GM12878 (cell line): ENCODE data around the gene OR7A10. TPM values are rescaled to one million over a fixed set of nuclear protein-coding genes. Genes with fewer than 3 reads are reported as not detected.

Experiments used
- ATAC-seq: fragments of 200-7000 bp; cut with Tn5 transposase; 3 replicates; pipeline ENCODE4 v1.9.1; 2020; ENCODE audit warnings: mild to moderate bottlenecking, moderate library complexity
- BruUV-seq: library from RNA; stranded (reverse); fragments of 400-500 nt; replicated peaks from 2 replicates; lab custom pipeline; 2021; lab: Mats Ljungman, UMichigan
- CTCF ChIA-PET: fragments of 300-600 bp; sonication (Branson Sonifier 250); formaldehyde crosslinking; extraction: SDS; loops from one replicate; lab custom pipeline; 2021; ENCODE audit warnings: inconsistent platforms; lab: Yijun Ruan, JAX
- POLR2A ChIA-PET: fragments of 350-600 bp; formaldehyde crosslinking; extraction: SDS; loops from one replicate; lab custom pipeline; 2021; ENCODE audit warnings: inconsistent platforms; lab: Charles Lee
- RAD21 ChIA-PET: fragments of 300-600 bp; sonication (Branson Sonifier 250); formaldehyde crosslinking; loops from one replicate; lab custom pipeline; 2023; ENCODE audit warnings: antibody characterized with exemption; ENCODE audit not compliant: unreplicated experiment; lab: Charles Lee
- SMC1A ChIA-PET: fragments of 300-600 bp; sonication (Branson Sonifier 250); formaldehyde crosslinking; loops from one replicate; lab custom pipeline; 2023; ENCODE audit not compliant: unreplicated experiment, uncharacterized antibody; lab: Charles Lee
- DNase-seq: peaks from one replicate; pipeline ENCODE4 v3.0.0-alpha.2; 2011; ENCODE audit warnings: low read depth, low spot score
- FAIRE-seq: peaks from 3 replicates; lab custom pipeline; 2011; peaks lifted over from hg19 to GRCh38; lab: Jason Lieb, UNC
- H2AFZ ChIP-seq: 2 replicates; pipeline ENCODE4 v1.6.0; 2011; ENCODE audit warnings: low read depth, low read length, control low read depth; ENCODE audit not compliant: control insufficient read depth
- H3K27ac ChIP-seq: 2 replicates; pipeline ENCODE4 v1.5.1; 2011; ENCODE audit warnings: control low read depth; ENCODE audit not compliant: control insufficient read depth, insufficient read depth
- H3K27me3 ChIP-seq, 2 experiments: replicated peaks in 1 of 2; 2 replicates each; pipeline versions ENCODE4 v1.6.0 to v1.6.1; 2011; ENCODE audit warnings: low read length in 1 of 2; ENCODE audit not compliant: control insufficient read depth in 2 of 2, insufficient read depth in 2 of 2
- H3K36me3 ChIP-seq, 2 experiments: 2 replicates each; pipeline ENCODE4 v1.5.1; 2011; ENCODE audit warnings: low read length in 1 of 2; ENCODE audit not compliant: control insufficient read depth in 2 of 2, insufficient read depth in 2 of 2
- H3K4me1 ChIP-seq: 2 replicates; pipeline ENCODE4 v1.6.1; 2011; ENCODE audit warnings: mild to moderate bottlenecking, low read length, moderate library complexity, mixed read lengths; ENCODE audit not compliant: control insufficient read depth, insufficient read depth
- H3K4me2 ChIP-seq: 2 replicates; pipeline ENCODE4 v1.6.0; 2011; ENCODE audit warnings: control low read depth; ENCODE audit not compliant: control insufficient read depth, insufficient read depth
- H3K4me3 ChIP-seq: fragments of 200-600 bp; sonication (generic); 2 replicates; pipeline ENCODE4 v1.5.1; 2016
- H3K79me2 ChIP-seq: 2 replicates; pipeline ENCODE4 v1.6.0; 2011; ENCODE audit warnings: low read length; ENCODE audit not compliant: control insufficient read depth, insufficient read depth
- H3K9ac ChIP-seq: 2 replicates; pipeline ENCODE4 v1.8.0; 2011; ENCODE audit warnings: low read length, control low read depth, mixed read lengths; ENCODE audit not compliant: control insufficient read depth, insufficient read depth
- H3K9me3 ChIP-seq: replicated peaks from 3 replicates; pipeline ENCODE4 v1.5.1; 2011; ENCODE audit warnings: mild to moderate bottlenecking, low read length; ENCODE audit not compliant: control insufficient read depth, insufficient read depth
- H4K20me1 ChIP-seq: 2 replicates; pipeline ENCODE4 v1.6.0; 2011; ENCODE audit not compliant: control insufficient read depth, insufficient read depth
- ATF2 ChIP-seq: IDR thresholded peaks from 2 replicates; pipeline ENCODE4 v1.6.1; 2012; ENCODE audit warnings: low read length, inconsistent platforms
- BMI1 ChIP-seq: fragments of 450-650 bp; IDR thresholded peaks from 2 replicates; pipeline ENCODE4 v1.6.1; 2016; ENCODE audit warnings: mild to moderate bottlenecking, moderate library complexity, borderline replicate concordance
- CBFB ChIP-seq: IDR thresholded peaks from 2 replicates; pipeline ENCODE4 v1.6.1; 2016; ENCODE audit warnings: antibody characterized with exemption, low read depth
- CEBPB ChIP-seq, 2 experiments: fragments of 150-350 bp in 1 of 2; IDR thresholded peaks; 2 replicates each; pipeline ENCODE4 v1.6.1; 2012 to 2014; ENCODE audit warnings: low read depth in 2 of 2, low read length in 2 of 2, borderline replicate concordance in 1 of 2, inconsistent platforms in 1 of 2
- CHD1 ChIP-seq: IDR thresholded peaks from 2 replicates; pipeline ENCODE4 v1.6.1; 2012; ENCODE audit warnings: low read depth, low read length, improper control_type of control experiment
- EED ChIP-seq: sonication (generic); IDR thresholded peaks from 2 replicates; pipeline ENCODE4 v1.6.1; 2016; ENCODE audit warnings: antibody characterized with exemption, low read depth
- FOS ChIP-seq: IDR thresholded peaks from 3 replicates; pipeline ENCODE4 v1.6.1; 2011; ENCODE audit warnings: borderline replicate concordance; ENCODE audit not compliant: insufficient read length; ENCODE audit errors: extremely low read depth
- GABPA ChIP-seq: IDR thresholded peaks from 2 replicates; pipeline ENCODE4 v1.6.1; 2014; ENCODE audit warnings: antibody characterized with exemption, low read depth, mild to moderate bottlenecking, inconsistent platforms
- MEF2B ChIP-seq: fragments of 450-650 bp; IDR thresholded peaks from 2 replicates; pipeline ENCODE4 v1.6.1; 2018; ENCODE audit warnings: mild to moderate bottlenecking, moderate library complexity; ENCODE audit not compliant: partially characterized antibody, poor library complexity, severe bottlenecking
- MXI1 ChIP-seq: fragments of 150-350 bp; IDR thresholded peaks from 2 replicates; pipeline ENCODE4 v1.6.1; 2011; ENCODE audit warnings: low read depth, mild to moderate bottlenecking, inconsistent platforms, low read length, improper control_type of control experiment
- NFIC ChIP-seq: IDR thresholded peaks from 2 replicates; pipeline ENCODE4 v1.6.1; 2012; ENCODE audit warnings: low read depth, mild to moderate bottlenecking, inconsistent platforms, low read length, moderate library complexity
- NFYB ChIP-seq: IDR thresholded peaks from 2 replicates; pipeline ENCODE4 v1.6.1; 2011; ENCODE audit warnings: low read depth, mild to moderate bottlenecking, low read length, improper control_type of control experiment, moderate library complexity; ENCODE audit not compliant: insufficient read depth
- NR2C1 ChIP-seq: fragments of 450-650 bp; IDR thresholded peaks from 2 replicates; pipeline ENCODE4 v1.6.1; 2017; ENCODE audit warnings: antibody characterized with exemption, mild to moderate bottlenecking, moderate library complexity
- NR2C2 ChIP-seq: IDR thresholded peaks from 2 replicates; pipeline ENCODE4 v1.6.1; 2011; ENCODE audit warnings: borderline replicate concordance, low read depth; ENCODE audit not compliant: control insufficient read depth, insufficient read length
- POLR2A ChIP-seq: IDR thresholded peaks from 2 replicates; pipeline ENCODE4 v1.6.1; 2011; ENCODE audit warnings: low read depth, mild to moderate bottlenecking, low read length
- SIN3A ChIP-seq: IDR thresholded peaks from 2 replicates; pipeline ENCODE4 v1.6.1; 2012; ENCODE audit warnings: low read depth, low read length, improper control_type of control experiment
- SREBF1 ChIP-seq: IDR thresholded peaks from 2 replicates; pipeline ENCODE4 v1.6.1; 2012; ENCODE audit warnings: mild to moderate bottlenecking, low read length
- TBL1XR1 ChIP-seq: IDR thresholded peaks from 2 replicates; pipeline ENCODE4 v1.6.1; 2012; ENCODE audit warnings: low read depth, low read length, improper control_type of control experiment
- WRNIP1 ChIP-seq: IDR thresholded peaks from 2 replicates; pipeline ENCODE4 v1.6.1; 2011; ENCODE audit warnings: low read depth, low read length, improper control_type of control experiment, borderline replicate concordance
- ZNF622 ChIP-seq: fragments of 450-650 bp; IDR thresholded peaks from 2 replicates; pipeline ENCODE4 v1.6.1; 2017; ENCODE audit warnings: mild to moderate bottlenecking, inconsistent platforms
- WGBS: methylation state at CpG from one replicate; pipeline ENCODE4 v1.1.6; 2016; ENCODE audit warnings: low lambda C conversion rate; ENCODE audit not compliant: insufficient replicate concordance, insufficient coverage; ENCODE audit errors: missing lambda C conversion rate; 5-methylcytosine and 5-hydroxymethylcytosine counted together
- in situ Hi-C: fragments of 300-500 bp; cut with MboI; formaldehyde crosslinking; loops from 9 replicates; pipeline ENCODE4 v1.14.3; 2018; ENCODE audit warnings: mixed read lengths
- intact Hi-C: fragments of 100-400 bp; cut with micrococcal nuclease; formaldehyde crosslinking; loops from one replicate; pipeline ENCODE4 v1.14.2; 2022; ENCODE audit not compliant: unreplicated experiment
- polyA plus RNA-seq, 11 experiments: library from polyadenylated mRNA; depleted of rRNA in 4 of 11; unstranded in 6 of 11; stranded (reverse) in 5 of 11; fragments of >200 nt; fragmentation: Nextera tagmentation in 4 of 11; fragmentation: Illumina TruSeq in 1 of 11; extraction: Ambion mirVana in 4 of 11; extraction: Trizol in 1 of 11; gene quantifications; 1 replicate in 1 of 11; 2 replicates in 10 of 11; pipeline versions ENCODE4 v1.2.1 to v1.2.3, GENCODE V29; 2011 to 2016; ENCODE audit warnings: inconsistent platforms in 2 of 11, missing spikeins in 2 of 11, low read depth in 1 of 11
- total RNA-seq, 4 experiments: library from RNA; depleted of rRNA in 3 of 4; stranded (reverse); fragments of >200 nt in 3 of 4; fragmentation: Illumina TruSeq in 1 of 4; extraction: Trizol in 1 of 4; gene quantifications; 2 replicates each; pipeline versions ENCODE4 v1.2.1 to v1.2.3, GENCODE V29; 2013 to 2021

The OR7A10 gene
- total and polyA plus RNA-seq, 10 of the 15 experiments (the other 5 are each of a cell fraction or from before 2014, with no cell fraction given): not detected

- BruUV-seq: no TSS peak
- ChIA-PET CTCF (no interaction called here), RAD21 (no interaction called here), POLR2A (no interaction called here), SMC1A (no interaction called here)
- DNase-seq (no peak), ATAC-seq (no peak), FAIRE-seq (no peak)
- no peak overlapping the region for H3K4me2 ChIP-seq
- H3K36me3 ChIP-seq: no peaks in the 10 kb centered on the region
- H3K4me3 ChIP-seq: no peak overlapping the region
- no peaks in the 10 kb centered on the region for H3K9me3 ChIP-seq
- 55% methylated on average over 8 of the region's 8 CpGs for WGBS
- H2AFZ ChIP-seq: no peak overlapping the region
- H3K27me3 ChIP-seq: no peaks in the 10 kb centered on the region
- intact Hi-C loops: no loop called here
- H3K79me2 ChIP-seq: no peaks in the 10 kb centered on the region
- H3K27ac ChIP-seq: no peak overlapping the region
- H4K20me1 ChIP-seq: no peaks in the 10 kb centered on the region
- TF ChIP-seq ZNF622 (no peak), MEF2B (no peak), CEBPB (IDR thresholded peaks at IDR 0.05; ENCODE audit: borderline replicate concordance in 1 of 2, low read depth in 2 of 2, low read length in 2 of 2) (no peak), TBL1XR1 (no peak), NFYB (no peak)
- no peaks in the 10 kb centered on the region for H3K4me1 ChIP-seq
- in situ Hi-C loops: no loop called here
- no peak overlapping the region for H3K9ac ChIP-seq
Observed at GRCh38 chr19:14818588-14818987, 30.1 kb downstream of the OR7A10 start.

GRCh38 chr19:14817052-14817451 is 31.7 kb downstream of the OR7A10 start:
- ChIA-PET CTCF (no interaction called here), RAD21 (no interaction called here), SMC1A (no interaction called here), POLR2A (no interaction called here)
- in situ Hi-C loops: no loop called here
- Histone ChIP-seq H3K36me3 (no peaks in the 10 kb centered on the region), H3K27me3 (no peaks in the 10 kb centered on the region), H3K27ac (no peak overlapping the region), H3K4me2 (no peak overlapping the region), H2AFZ (no peak overlapping the region), H3K9ac (no peak overlapping the region), H3K79me2 (no peaks in the 10 kb centered on the region), H4K20me1 (no peaks in the 10 kb centered on the region), H3K4me3 (no peak overlapping the region), H3K9me3 (no peaks in the 10 kb centered on the region), H3K4me1 (no peaks in the 10 kb centered on the region)
- TF ChIP-seq EED (no peak), FOS (no peak), NFIC (no peak), POLR2A (no peak), CBFB (no peak), CHD1 (no peak), BMI1 (no peak), NR2C2 (no peak), GABPA (no peak), WRNIP1 (no peak), SREBF1 (no peak), SIN3A (no peak), NR2C1 (no peak), MXI1 (no peak), ATF2 (no peak)
- DNase-seq (no peak), ATAC-seq (no peak), FAIRE-seq (no peak)
- 3% methylated on average over 3 of the region's 3 CpGs for WGBS
- intact Hi-C loops: no loop called here
- no TSS peak for BruUV-seq
